Calu3 (cell line): ENCODE data around the gene BCOR. TPM values are rescaled to one million over a fixed set of nuclear protein-coding genes. Genes with fewer than 3 reads are reported as not detected.

Experiments used
- BruUV-seq: library from RNA; stranded (reverse); fragments of 400-500 nt; replicated peaks from 2 replicates; lab custom pipeline; 2021; lab: Mats Ljungman, UMichigan
- CTCF ChIA-PET: fragments of 300-600 bp; sonication (Branson Sonifier 250); formaldehyde crosslinking; loops from one replicate; lab custom pipeline; 2022; ENCODE audit warnings: antibody characterized with exemption; lab: Charles Lee
- DNase-seq: peaks from one replicate; pipeline ENCODE4 v3.0.0; 2022
- H3K27ac Mint-ChIP-seq: one replicate; pipeline ENCODE4 v1.8.0; 2022; ENCODE audit warnings: mixed read lengths; ENCODE audit not compliant: unreplicated experiment
- H3K27me3 Mint-ChIP-seq: one replicate; pipeline ENCODE4 v1.8.0; 2022; ENCODE audit warnings: mixed read lengths; ENCODE audit not compliant: unreplicated experiment
- H3K36me3 Mint-ChIP-seq: one replicate; pipeline ENCODE4 v1.8.0; 2022; ENCODE audit warnings: mild to moderate bottlenecking, moderate library complexity, mixed read lengths; ENCODE audit not compliant: insufficient read depth, unreplicated experiment
- H3K4me1 Mint-ChIP-seq: one replicate; pipeline ENCODE4 v1.8.0; 2022; ENCODE audit warnings: mild to moderate bottlenecking, low read depth, mixed read lengths; ENCODE audit not compliant: unreplicated experiment
- H3K4me3 Mint-ChIP-seq: one replicate; pipeline ENCODE4 v1.8.0; 2022; ENCODE audit warnings: mild to moderate bottlenecking, low read depth, moderate library complexity, mixed read lengths; ENCODE audit not compliant: unreplicated experiment
- H3K9me3 Mint-ChIP-seq: one replicate; pipeline ENCODE4 v1.8.0; 2022; ENCODE audit warnings: low read depth, mixed read lengths; ENCODE audit not compliant: unreplicated experiment
- CTCF ChIP-seq: fragments of 200-600 bp; IDR thresholded peaks from one replicate; pipeline ENCODE4 v1.8.0; 2022; ENCODE audit warnings: antibody characterized with exemption; ENCODE audit not compliant: unreplicated experiment
- intact Hi-C: fragments of 100-400 bp; cut with micrococcal nuclease; formaldehyde crosslinking; loops from one replicate; pipeline ENCODE4 v1.10.0; 2022; ENCODE audit not compliant: unreplicated experiment
- total RNA-seq: library from RNA; stranded (reverse); gene quantifications from 2 replicates; pipeline ENCODE4 v1.2.3, GENCODE V29; 2022

Gene BCOR
- total RNA-seq, 1 experiment from 2014 or later: 21.1 TPM

- Mint-ChIP-seq H3K27me3 (peaks cover 24% of the 10 kb centered on the region), H3K9me3 (no peaks in the 10 kb centered on the region), H3K4me3 (peak overlapping the region; percentile 47), H3K4me1 (peaks cover 39% of the 10 kb centered on the region), H3K27ac (no peak overlapping the region), H3K36me3 (peaks cover 24% of the 10 kb centered on the region)
- intact Hi-C loops: loop anchor here (10.0 kb wide), 1 partner anchor 275 kb away; no protein-coding TSS in a partner anchor
- CTCF ChIA-PET: interaction anchor here (0.9 kb wide), 1 partner anchor 11 kb away, joined by 3 read pairs; no protein-coding TSS in a partner anchor
- no TSS peak for BruUV-seq
- TF ChIP-seq CTCF: no peak
- DNase-seq: peak; percentile 28
These were observed 7.5 kb downstream of the BCOR start for GRCh38 chrX:40090050-40090804.

- Mint-ChIP-seq H3K36me3 (peaks cover 11% of the 10 kb centered on the region), H3K27me3 (peaks cover 19% of the 10 kb centered on the region), H3K4me3 (no peak overlapping the region), H3K27ac (no peak overlapping the region), H3K4me1 (peaks cover 26% of the 10 kb centered on the region), H3K9me3 (no peaks in the 10 kb centered on the region)
- no peak for DNase-seq
- intact Hi-C loops: loop anchor here (5.0 to 10.0 kb wide), 2 partner anchors 74 to 78 kb away; no protein-coding TSS in a partner anchor
- no peak for TF ChIP-seq CTCF
- CTCF ChIA-PET: interaction anchor here (0.9 to 1.2 kb wide), 2 partner anchors 9 to 12 kb away, joined by 3 to 5 read pairs; partner anchors contain the start of gene BCOR
- no TSS peak for BruUV-seq
These were observed 8.8 kb downstream of the BCOR start for GRCh38 chrX:40088803-40089540.

GRCh38 chrX:40088299-40088625 lies 9.5 kb downstream of the BCOR start:
- CTCF ChIA-PET: interaction anchor here (1.2 kb wide), 1 partner anchor 10 kb away, joined by 5 read pairs; the partner anchor contains the start of gene BCOR
- no peak for DNase-seq
- no peak overlapping the region for H3K4me3 Mint-ChIP-seq
- no peaks in the 10 kb centered on the region for H3K9me3 Mint-ChIP-seq
- intact Hi-C loops: loop anchor here (5.0 to 10.0 kb wide), 2 partner anchors 73 to 79 kb away; no protein-coding TSS in a partner anchor
- H3K4me1 Mint-ChIP-seq: peaks cover 19% of the 10 kb centered on the region
- no TSS peak for BruUV-seq
- H3K27me3 Mint-ChIP-seq: peaks cover 12% of the 10 kb centered on the region
- H3K27ac Mint-ChIP-seq: no peak overlapping the region
- peaks cover 7% of the 10 kb centered on the region for H3K36me3 Mint-ChIP-seq
- TF ChIP-seq CTCF: no peak

GRCh38 chrX:40087425-40088298 lies 10.1 kb downstream of the BCOR start:
- intact Hi-C loops: loop anchor here (5.0 to 10.0 kb wide), 2 partner anchors 73 to 80 kb away; no protein-coding TSS in a partner anchor
- BruUV-seq: no TSS peak
- TF ChIP-seq CTCF: no peak
- CTCF ChIA-PET: interaction anchor here (1.2 kb wide), 1 partner anchor 11 kb away, joined by 5 read pairs; the partner anchor contains the start of gene BCOR
- peaks cover 7% of the 10 kb centered on the region for H3K36me3 Mint-ChIP-seq
- no peaks in the 10 kb centered on the region for H3K9me3 Mint-ChIP-seq
- no peak overlapping the region for H3K4me3 Mint-ChIP-seq
- H3K27ac Mint-ChIP-seq: no peak overlapping the region
- H3K27me3 Mint-ChIP-seq: peaks cover 6% of the 10 kb centered on the region
- DNase-seq: no peak
- peaks cover 13% of the 10 kb centered on the region for H3K4me1 Mint-ChIP-seq
